HL-60 (cell line): ENCODE results near the gene LOXL3.

Experiments
- DNase-seq, 2 experiments: peaks; one replicate each; pipeline ENCODE4 v3.0.0-alpha.2; 2010 to 2020; ENCODE audit warnings: low read depth in 1 of 2, low spot score in 1 of 2
- H3K27ac ChIP-seq: fragments of 250-450 bp; sonication (Bioruptor Pico); replicated peaks from 2 replicates; pipeline ENCODE4 v1.5.1; 2020; ENCODE audit warnings: mild to moderate bottlenecking, moderate library complexity
- H3K27me3 ChIP-seq: fragments of 250-450 bp; sonication (Bioruptor Pico); 2 replicates; pipeline ENCODE4 v1.5.1; 2021; ENCODE audit warnings: mild to moderate bottlenecking, moderate library complexity; ENCODE audit not compliant: insufficient read depth, poor library complexity, severe bottlenecking
- H3K4me3 ChIP-seq: replicated peaks from 2 replicates; pipeline ENCODE4 v1.5.1; 2011; ENCODE audit warnings: mild to moderate bottlenecking, control low read depth, low read length; ENCODE audit not compliant: insufficient read depth
- CTCF ChIP-seq: IDR thresholded peaks from one replicate; pipeline ENCODE4 v1.5.1; 2011; ENCODE audit warnings: low read length, control low read depth, inconsistent platforms; ENCODE audit not compliant: insufficient read depth
- GABPA ChIP-seq: IDR thresholded peaks from 2 replicates; pipeline ENCODE4 v1.6.1; 2012; ENCODE audit warnings: low read depth
- POLR2AphosphoS5 ChIP-seq: IDR thresholded peaks from 2 replicates; pipeline ENCODE4 v1.6.1; 2012; ENCODE audit warnings: low read depth
- REST ChIP-seq: IDR thresholded peaks from 2 replicates; pipeline ENCODE4 v1.6.1; 2012; ENCODE audit warnings: low read depth; ENCODE audit not compliant: insufficient replicate concordance
- SPI1 ChIP-seq: IDR thresholded peaks from 2 replicates; pipeline ENCODE4 v1.6.1; 2012; ENCODE audit warnings: low read depth, mild to moderate bottlenecking, borderline replicate concordance

LOXL3 gene

GRCh38 chr2:74527741-74528140, 26.0 kb downstream of the LOXL3 start:
- no peak for DNase-seq
- Histone ChIP-seq H3K4me3 (no peak overlapping the region), H3K27me3 (no peaks in the 10 kb centered on the region), H3K27ac (no peak overlapping the region)
- TF ChIP-seq SPI1 (no peak), CTCF (no peak), GABPA (no peak), REST (no peak)

- no peak for TF ChIP-seq GABPA
- TF ChIP-seq REST = no peak
- Histone ChIP-seq H3K27ac (no peak overlapping the region), H3K27me3 (no peaks in the 10 kb centered on the region), H3K4me3 (no peak overlapping the region)
- no peak for DNase-seq
These were observed 27.0 kb downstream of the LOXL3 start for GRCh38 chr2:74526649-74527230.

GRCh38 chr2:74525717-74526648, 27.8 kb downstream of the LOXL3 start, which contains the start of gene DQX1:
TSS of gene DQX1 (minus strand) at chr2:74526231. CDS start at chr2:74525729, 502 bp downstream.
- peak; percentile 59 to 81 for DNase-seq
- H3K27ac ChIP-seq = no peak within 1 kb of the TSS
- no peaks in the 10 kb centered on the region for H3K27me3 ChIP-seq
- no peak for TF ChIP-seq CTCF
- TF ChIP-seq POLR2AphosphoS5 = peak; percentile 37; the same call in 1 of the 2 replicates
- no peak for TF ChIP-seq REST
- no peak for TF ChIP-seq GABPA
- peak; percentile 91 for TF ChIP-seq SPI1
- no peak within 1 kb of the TSS for H3K4me3 ChIP-seq
